Ascending aorta (tissue), 2 donors: ENCODE measurements around the gene AGAP1. TPM values are rescaled to one million over a fixed set of nuclear protein-coding genes. Genes with fewer than 3 reads are reported as not detected.

ENCODE experiments used
- DNase-seq, 2 donors: peaks; one replicate each; pipeline ENCODE4 v3.0.0-alpha.2; 2019; ENCODE audit warnings: low spot score in 2 of 2
- H3K27ac ChIP-seq, 2 donors: fragments of 200-600 bp; sonication (generic); one replicate each; pipeline ENCODE4 v1.5.1; 2016 to 2017; ENCODE audit warnings: mild to moderate bottlenecking in 1 of 2
- H3K27me3 ChIP-seq: fragments of 200-600 bp; sonication (generic); one replicate; pipeline ENCODE4 v1.5.1; 2017
- H3K36me3 ChIP-seq, 2 donors: fragments of 200-600 bp; sonication (generic); one replicate each; pipeline ENCODE4 v1.5.1; 2016
- H3K4me1 ChIP-seq, 2 donors: fragments of 200-600 bp; sonication (generic); one replicate each; pipeline ENCODE4 v1.5.1; 2016 to 2017; ENCODE audit warnings: mild to moderate bottlenecking in 1 of 2
- H3K4me3 ChIP-seq, 2 donors: fragments of 200-600 bp; sonication (generic); one replicate each; pipeline ENCODE4 v1.5.1; 2016 to 2017; ENCODE audit warnings: mild to moderate bottlenecking in 1 of 2
- H3K9me3 ChIP-seq, 2 donors: fragments of 200-600 bp; sonication (generic); one replicate each; pipeline ENCODE4 v1.5.1; 2016
- intact Hi-C: fragments of 100-400 bp; cut with DNase I; formaldehyde crosslinking; loops from one replicate; pipeline ENCODE4 v1.15.1; 2023
- total RNA-seq: library from RNA; depleted of rRNA; stranded (reverse); fragments of >200 nt; gene quantifications from one replicate; pipeline ENCODE4 v1.1.0, GENCODE V29; 2016
- TF ChIP-seq, protein P1 (sequence below), 3 experiments: fragments of 200-600 bp in 2 of 3; fragments of 450-650 bp in 1 of 3; sonication (generic) in 2 of 3; IDR thresholded peaks; one replicate each; pipeline ENCODE4 v1.5.1; 2016 to 2019; ENCODE audit warnings: antibody characterized with exemption in 3 of 3, mild to moderate bottlenecking in 1 of 3, moderate library complexity in 1 of 3

The AGAP1 gene
- total RNA-seq, 1 donor from 2014 or later, result 19.7 TPM

DNA sequence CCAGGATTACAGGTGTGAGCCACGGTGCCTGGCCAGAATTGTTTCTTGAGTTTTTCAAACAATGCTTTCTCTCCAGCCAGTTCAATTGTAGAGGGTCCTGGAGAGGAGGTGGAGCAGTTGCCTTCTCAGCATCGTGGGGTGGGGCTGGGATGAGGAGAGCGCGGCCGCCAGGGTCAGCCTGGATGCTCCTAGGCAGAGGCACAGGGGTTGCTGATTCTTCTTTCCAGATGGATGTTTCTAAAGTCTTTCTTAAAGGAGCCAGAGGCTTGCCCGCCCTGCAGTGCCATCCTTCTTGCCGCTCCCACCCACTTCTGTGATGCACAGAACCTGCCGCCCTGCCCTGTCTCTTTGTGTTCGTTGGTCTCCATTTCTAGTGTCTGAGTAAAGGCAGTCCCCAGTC lies 61.1 kb downstream of the AGAP1 start:
- Histone ChIP-seq H3K27ac (no peak overlapping the region), H3K4me1 (no peaks in the 10 kb centered on the region), H3K27me3 (no peaks in the 10 kb centered on the region), H3K9me3 (no peaks in the 10 kb centered on the region), H3K4me3 (no peak overlapping the region), H3K36me3 (no peaks in the 10 kb centered on the region)
- DNase-seq, result no peak
- TF ChIP-seq, protein P1, sequence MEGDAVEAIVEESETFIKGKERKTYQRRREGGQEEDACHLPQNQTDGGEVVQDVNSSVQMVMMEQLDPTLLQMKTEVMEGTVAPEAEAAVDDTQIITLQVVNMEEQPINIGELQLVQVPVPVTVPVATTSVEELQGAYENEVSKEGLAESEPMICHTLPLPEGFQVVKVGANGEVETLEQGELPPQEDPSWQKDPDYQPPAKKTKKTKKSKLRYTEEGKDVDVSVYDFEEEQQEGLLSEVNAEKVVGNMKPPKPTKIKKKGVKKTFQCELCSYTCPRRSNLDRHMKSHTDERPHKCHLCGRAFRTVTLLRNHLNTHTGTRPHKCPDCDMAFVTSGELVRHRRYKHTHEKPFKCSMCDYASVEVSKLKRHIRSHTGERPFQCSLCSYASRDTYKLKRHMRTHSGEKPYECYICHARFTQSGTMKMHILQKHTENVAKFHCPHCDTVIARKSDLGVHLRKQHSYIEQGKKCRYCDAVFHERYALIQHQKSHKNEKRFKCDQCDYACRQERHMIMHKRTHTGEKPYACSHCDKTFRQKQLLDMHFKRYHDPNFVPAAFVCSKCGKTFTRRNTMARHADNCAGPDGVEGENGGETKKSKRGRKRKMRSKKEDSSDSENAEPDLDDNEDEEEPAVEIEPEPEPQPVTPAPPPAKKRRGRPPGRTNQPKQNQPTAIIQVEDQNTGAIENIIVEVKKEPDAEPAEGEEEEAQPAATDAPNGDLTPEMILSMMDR (IDR thresholded peaks at IDR 0.05), result no peak
- intact Hi-C loops, result no loop called here

DNA sequence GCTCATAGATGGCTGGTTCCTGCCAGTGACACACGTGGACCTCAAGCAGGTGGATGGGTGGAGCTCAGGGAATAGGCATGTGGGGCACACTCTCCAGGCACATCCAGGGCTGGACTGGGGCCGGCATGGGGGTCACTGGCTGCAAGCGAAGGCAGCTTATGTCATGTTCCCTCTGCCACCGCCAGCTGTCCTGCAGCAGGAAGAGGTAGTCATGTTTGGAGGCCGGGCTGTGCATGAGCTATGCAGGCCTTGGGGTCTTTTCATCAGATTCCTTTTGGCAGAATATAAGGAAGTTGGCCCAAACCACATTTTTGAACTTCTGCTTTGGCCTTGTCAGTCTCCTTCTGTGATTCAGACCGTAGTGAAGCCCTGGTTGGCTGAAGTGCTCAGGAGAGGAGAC lies 61.5 kb downstream of the AGAP1 start:
- H3K36me3 ChIP-seq, result no peaks in the 10 kb centered on the region
- H3K27ac ChIP-seq, result no peak overlapping the region
- no peak for DNase-seq
- TF ChIP-seq, protein P1 (IDR thresholded peaks at IDR 0.05), result no peak
- H3K27me3 ChIP-seq, result no peaks in the 10 kb centered on the region
- no peak overlapping the region for H3K4me3 ChIP-seq
- intact Hi-C loops, result no loop called here
- no peaks in the 10 kb centered on the region for H3K9me3 ChIP-seq
- no peaks in the 10 kb centered on the region for H3K4me1 ChIP-seq

DNA sequence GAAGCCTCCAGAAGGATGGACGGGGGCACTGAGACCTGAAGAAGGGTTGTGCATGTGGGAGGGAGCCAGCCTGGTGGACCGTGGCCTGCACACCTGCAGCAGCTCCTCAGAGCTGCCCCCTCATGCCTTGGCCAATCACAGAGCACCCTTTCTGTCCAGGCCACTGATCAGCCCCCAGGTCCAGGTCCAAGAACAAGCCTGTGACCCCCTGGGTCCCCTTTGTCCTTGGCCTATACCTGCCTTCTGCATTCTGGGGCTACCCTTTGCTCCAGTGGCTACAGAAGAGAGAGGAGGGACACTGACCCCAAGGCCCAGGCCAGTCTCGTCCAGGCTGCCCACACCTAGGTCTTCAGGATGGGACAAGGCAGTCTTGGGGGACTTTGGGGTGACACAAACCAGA lies 62.2 kb downstream of the AGAP1 start:
- no peak overlapping the region for H3K4me3 ChIP-seq
- no peaks in the 10 kb centered on the region for H3K27me3 ChIP-seq
- intact Hi-C loops, result no loop called here
- TF ChIP-seq, protein P1 (IDR thresholded peaks at IDR 0.05), result no peak
- no peaks in the 10 kb centered on the region for H3K9me3 ChIP-seq
- no peak for DNase-seq
- H3K27ac ChIP-seq, result no peak overlapping the region
- no peaks in the 10 kb centered on the region for H3K4me1 ChIP-seq
- no peaks in the 10 kb centered on the region for H3K36me3 ChIP-seq

DNA sequence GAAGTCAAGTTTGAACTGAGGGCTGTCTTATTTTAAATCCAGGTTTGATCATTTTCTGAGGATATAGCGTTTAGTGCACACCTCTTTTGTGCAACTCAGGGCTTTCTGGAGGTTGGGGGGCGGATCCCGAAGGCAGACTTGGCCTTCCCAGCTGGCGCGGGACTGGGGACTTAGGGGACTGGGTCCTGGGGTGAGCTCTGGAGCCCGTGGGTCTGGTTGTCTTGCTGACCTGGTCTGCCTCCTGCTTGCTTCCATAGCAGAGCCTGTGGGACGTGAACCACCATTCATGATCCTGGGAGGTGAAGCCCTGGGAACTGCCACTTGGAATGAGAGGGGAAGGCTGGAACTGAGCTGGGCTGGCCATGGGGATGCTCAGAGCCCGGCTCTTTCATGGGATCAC lies 63.1 kb downstream of the AGAP1 start:
- no peak overlapping the region for H3K27ac ChIP-seq
- intact Hi-C loops, result no loop called here
- H3K36me3 ChIP-seq, result no peaks in the 10 kb centered on the region
- no peak for DNase-seq
- H3K27me3 ChIP-seq, result no peaks in the 10 kb centered on the region
- no peaks in the 10 kb centered on the region for H3K4me1 ChIP-seq
- H3K9me3 ChIP-seq, result no peaks in the 10 kb centered on the region
- no peak overlapping the region for H3K4me3 ChIP-seq
- TF ChIP-seq, protein P1 (IDR thresholded peaks at IDR 0.05), result no peak

DNA sequence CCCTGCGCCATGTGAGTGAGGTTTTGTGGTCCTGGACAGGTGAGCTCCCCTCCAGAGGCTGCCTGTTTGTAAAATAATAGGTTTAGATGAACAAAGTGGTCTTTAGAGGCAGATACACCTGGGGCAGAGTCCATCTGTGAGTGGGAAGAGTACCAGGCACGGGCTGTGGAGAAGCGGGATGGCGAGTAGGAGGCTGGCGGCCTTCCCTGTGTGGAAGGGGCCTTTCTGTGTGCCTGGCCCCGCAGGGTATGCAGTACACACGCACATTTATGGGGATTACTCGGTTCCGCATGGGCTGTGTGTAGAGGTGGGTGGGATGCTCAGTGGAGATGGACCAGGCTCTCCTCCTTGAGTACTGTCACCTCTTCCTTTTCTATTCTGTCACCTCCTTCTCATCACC lies 64.1 kb downstream of the AGAP1 start:
- no peak for DNase-seq
- Histone ChIP-seq H3K36me3 (no peaks in the 10 kb centered on the region), H3K27ac (no peak overlapping the region), H3K4me1 (no peaks in the 10 kb centered on the region), H3K9me3 (no peaks in the 10 kb centered on the region), H3K27me3 (no peaks in the 10 kb centered on the region), H3K4me3 (no peak overlapping the region)
- intact Hi-C loops, result no loop called here
- TF ChIP-seq, protein P1 (IDR thresholded peaks at IDR 0.05), result no peak

DNA sequence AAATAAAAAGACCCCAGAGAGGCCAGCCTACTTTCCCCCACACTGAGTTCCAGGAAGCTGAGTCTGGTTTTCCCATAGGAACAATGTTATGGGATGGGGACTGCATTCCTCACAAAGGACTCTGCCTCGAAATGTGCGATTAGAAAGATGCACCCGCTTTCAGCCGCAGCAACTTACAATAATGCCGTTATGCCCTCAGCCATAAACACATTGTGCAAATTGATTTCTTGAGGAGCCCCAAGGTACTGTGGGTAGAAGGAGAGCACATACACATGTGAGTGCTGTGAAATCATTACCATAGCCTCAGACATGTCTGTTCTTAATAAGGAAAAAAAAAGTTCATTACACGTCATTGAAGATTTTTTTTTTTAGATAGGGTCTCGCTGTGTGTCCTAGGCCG lies 64.7 kb downstream of the AGAP1 start:
- intact Hi-C loops, result no loop called here
- Histone ChIP-seq H3K36me3 (no peaks in the 10 kb centered on the region), H3K27ac (no peak overlapping the region), H3K4me1 (no peaks in the 10 kb centered on the region), H3K4me3 (no peak overlapping the region), H3K27me3 (no peaks in the 10 kb centered on the region), H3K9me3 (no peaks in the 10 kb centered on the region)
- DNase-seq, result no peak
- TF ChIP-seq, protein P1 (IDR thresholded peaks at IDR 0.05), result no peak
